Liver (tissue), 9 donors: ENCODE data around the gene SNX32. TPM values are rescaled to one million over a fixed set of nuclear protein-coding genes. Genes with fewer than 3 reads are reported as not detected.

Experiments used
- DNase-seq: peaks from one replicate; pipeline ENCODE4 v3.0.0-alpha.2; 2017; ENCODE audit warnings: low spot score
- H3K27ac ChIP-seq, 2 donors: one replicate each; pipeline ENCODE4 v1.7.0; 2013; ENCODE audit warnings: inconsistent platforms in 2 of 2, low read length in 2 of 2, control low read depth in 1 of 2, low read depth in 1 of 2, mild to moderate bottlenecking in 1 of 2
- H3K27me3 ChIP-seq, 4 donors: one replicate each; pipeline versions ENCODE4 v1.6.1 to v1.7.0; 2013; ENCODE audit warnings: low read length in 3 of 4, inconsistent platforms in 1 of 4, mild to moderate bottlenecking in 1 of 4, moderate library complexity in 1 of 4; ENCODE audit not compliant: control insufficient read depth in 4 of 4, insufficient read depth in 4 of 4
- H3K36me3 ChIP-seq, 4 donors: one replicate each; pipeline versions ENCODE4 v1.6.1 to v1.7.0; 2013; ENCODE audit warnings: low read length in 3 of 4, mild to moderate bottlenecking in 3 of 4, low read depth in 1 of 4, moderate library complexity in 1 of 4; ENCODE audit not compliant: control insufficient read depth in 4 of 4, insufficient read depth in 3 of 4
- H3K4me1 ChIP-seq, 4 donors: one replicate each; pipeline versions ENCODE4 v1.6.1 to v1.7.0; 2013; ENCODE audit warnings: low read length in 3 of 4, mild to moderate bottlenecking in 3 of 4, moderate library complexity in 1 of 4; ENCODE audit not compliant: control insufficient read depth in 4 of 4, insufficient read depth in 4 of 4
- H3K4me3 ChIP-seq, 3 donors: one replicate each; pipeline versions ENCODE4 v1.6.1 to v1.7.0; 2013; ENCODE audit warnings: low read length in 3 of 3, control low read depth in 1 of 3, low read depth in 1 of 3, mild to moderate bottlenecking in 1 of 3
- H3K9ac ChIP-seq, 2 donors: one replicate each; pipeline ENCODE4 v1.7.0; 2013; ENCODE audit warnings: low read length in 2 of 2, mild to moderate bottlenecking in 2 of 2, moderate library complexity in 2 of 2, control low read depth in 1 of 2, low read depth in 1 of 2
- H3K9me3 ChIP-seq, 4 donors: one replicate each; pipeline versions ENCODE4 v1.6.1 to v1.7.0; 2013; ENCODE audit warnings: low read length in 3 of 4; ENCODE audit not compliant: control insufficient read depth in 4 of 4
- ATF3 ChIP-seq: IDR thresholded peaks from 2 replicates; pipeline ENCODE4 v1.6.1; 2016; ENCODE audit warnings: antibody characterized with exemption
- EGR1 ChIP-seq, 2 donors: IDR thresholded peaks; 2 replicates each; pipeline ENCODE4 v1.6.1; 2016 to 2018; ENCODE audit warnings: antibody characterized with exemption in 2 of 2, low read depth in 2 of 2
- FOXA1 ChIP-seq: IDR thresholded peaks from 2 replicates; pipeline ENCODE4 v1.6.1; 2016; ENCODE audit warnings: antibody characterized with exemption
- FOXA2 ChIP-seq: IDR thresholded peaks from 2 replicates; pipeline ENCODE4 v1.6.1; 2016; ENCODE audit warnings: antibody characterized with exemption
- GABPA ChIP-seq, 2 donors: IDR thresholded peaks in 1 of 2; conservative IDR thresholded peaks in 1 of 2; 2 replicates each; pipeline ENCODE4 v1.6.1; 2016; ENCODE audit warnings: antibody characterized with exemption in 2 of 2, mild to moderate bottlenecking in 1 of 2, moderate library complexity in 1 of 2
- HNF4G ChIP-seq: IDR thresholded peaks from 2 replicates; pipeline ENCODE4 v1.6.1; 2016; ENCODE audit warnings: antibody characterized with exemption
- JUND ChIP-seq, 2 donors: IDR thresholded peaks; 2 replicates each; pipeline ENCODE4 v1.6.1; 2016; ENCODE audit warnings: antibody characterized with exemption in 2 of 2
- NR2F2 ChIP-seq: IDR thresholded peaks from 2 replicates; pipeline ENCODE4 v1.6.1; 2016; ENCODE audit warnings: antibody characterized with exemption
- RAD21 ChIP-seq, 2 donors: IDR thresholded peaks; 2 replicates each; pipeline ENCODE4 v1.6.1; 2016; ENCODE audit warnings: antibody characterized with exemption in 2 of 2, mild to moderate bottlenecking in 2 of 2
- REST ChIP-seq: IDR thresholded peaks from 2 replicates; pipeline ENCODE4 v1.6.1; 2016; ENCODE audit warnings: antibody characterized with exemption, mild to moderate bottlenecking
- RXRA ChIP-seq, 2 donors: IDR thresholded peaks; 2 replicates each; pipeline ENCODE4 v1.6.1; 2017 to 2018; ENCODE audit warnings: antibody characterized with exemption in 2 of 2, mild to moderate bottlenecking in 1 of 2
- SP1 ChIP-seq: IDR thresholded peaks from 2 replicates; pipeline ENCODE4 v1.6.1; 2018; ENCODE audit warnings: antibody characterized with exemption, mild to moderate bottlenecking
- TAF1 ChIP-seq: conservative IDR thresholded peaks from 2 replicates; pipeline ENCODE4 v1.6.1; 2016; ENCODE audit warnings: antibody characterized with exemption, mild to moderate bottlenecking
- YY1 ChIP-seq: IDR thresholded peaks from 2 replicates; pipeline ENCODE4 v1.6.1; 2016; ENCODE audit warnings: antibody characterized with exemption, mild to moderate bottlenecking
- WGBS: extraction: QIAGEN DNeasy Blood & Tissue Kit; methylation state at CpG from one replicate; pipeline ENCODE4 v1.1.7; 2013; 5-methylcytosine and 5-hydroxymethylcytosine counted together
- polyA plus RNA-seq, 2 donors: library from polyadenylated mRNA; stranded (reverse) in 1 of 2; unstranded in 1 of 2; fragments of 200-250 nt in 1 of 2; fragments of >200 nt in 1 of 2; fragmentation: Nextera tagmentation in 1 of 2; extraction: Ambion mirVana in 1 of 2; gene quantifications; one replicate each; pipeline versions ENCODE4 v1.2.1 to v1.2.3, GENCODE V29; 2013 to 2015
- total RNA-seq, 2 donors: library from RNA; depleted of rRNA; stranded (reverse); fragments of >200 nt; gene quantifications; one replicate each; pipeline ENCODE4 v1.2.3, GENCODE V29; 2014
- TF ChIP-seq, protein P1 (sequence below): fragments of 150-350 bp; IDR thresholded peaks from 2 replicates; pipeline ENCODE4 v1.5.1; 2017; ENCODE audit warnings: improper control_type of control experiment, low read depth, low read length; ENCODE audit not compliant: missing input control
- TF ChIP-seq, protein P2 (sequence below): IDR thresholded peaks from 2 replicates; pipeline ENCODE4 v1.6.1; 2016; ENCODE audit warnings: antibody characterized with exemption
- TF ChIP-seq, protein P3 (sequence below): IDR thresholded peaks from 2 replicates; pipeline ENCODE4 v1.6.1; 2016; ENCODE audit warnings: antibody characterized with exemption
- donor health status: healthy.
- donor health status: healthy.
- donor health status: healthy.
- donor health status: healthy.
- donor health status: healthy.

The SNX32 gene
- total and polyA plus RNA-seq, 4 donors, result under 0.01 to 0.38 (median 0.06) TPM

DNA sequence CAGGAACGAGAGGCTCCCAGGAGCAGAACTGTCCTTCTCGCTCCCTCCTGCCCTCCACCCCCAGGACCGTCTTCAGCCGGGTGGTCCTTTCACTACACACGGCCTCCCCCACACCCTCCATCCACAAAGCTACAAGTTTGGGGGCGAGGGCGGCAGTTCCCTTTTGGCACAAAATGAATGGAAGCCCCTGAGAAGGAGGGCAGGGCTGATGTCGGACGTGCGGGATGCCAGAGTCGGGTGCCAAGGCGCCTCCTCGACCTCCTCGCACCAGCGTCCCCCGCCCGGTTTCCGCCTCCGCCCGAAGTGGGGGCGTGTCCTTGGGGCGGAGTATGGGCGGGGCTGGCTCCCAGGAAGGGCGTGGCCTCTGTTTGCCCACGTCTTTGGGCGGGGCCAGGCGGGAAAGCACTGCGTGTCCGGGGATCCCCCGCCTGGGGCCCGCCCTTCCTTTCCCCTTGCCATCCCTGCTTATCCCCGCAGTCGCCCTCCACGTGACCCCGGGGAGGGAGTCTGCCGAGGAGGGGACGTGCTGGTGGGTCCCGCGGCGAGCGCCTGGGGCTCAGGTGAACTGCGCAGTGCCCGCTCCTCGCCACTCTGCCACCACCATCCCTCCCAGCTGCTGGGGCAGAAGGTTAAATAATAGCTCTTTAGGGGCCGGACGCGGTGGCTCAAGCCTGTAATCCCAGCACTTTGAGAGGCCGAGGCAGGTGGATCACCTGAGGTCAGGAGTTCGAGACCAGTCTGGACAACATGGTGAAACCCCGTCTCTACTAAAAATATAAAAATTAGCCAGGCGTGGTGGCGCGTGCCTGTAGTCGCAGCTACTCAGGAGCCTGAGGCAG is 39.8 kb downstream of the SNX32 start (continued):
- TF ChIP-seq, protein P1, sequence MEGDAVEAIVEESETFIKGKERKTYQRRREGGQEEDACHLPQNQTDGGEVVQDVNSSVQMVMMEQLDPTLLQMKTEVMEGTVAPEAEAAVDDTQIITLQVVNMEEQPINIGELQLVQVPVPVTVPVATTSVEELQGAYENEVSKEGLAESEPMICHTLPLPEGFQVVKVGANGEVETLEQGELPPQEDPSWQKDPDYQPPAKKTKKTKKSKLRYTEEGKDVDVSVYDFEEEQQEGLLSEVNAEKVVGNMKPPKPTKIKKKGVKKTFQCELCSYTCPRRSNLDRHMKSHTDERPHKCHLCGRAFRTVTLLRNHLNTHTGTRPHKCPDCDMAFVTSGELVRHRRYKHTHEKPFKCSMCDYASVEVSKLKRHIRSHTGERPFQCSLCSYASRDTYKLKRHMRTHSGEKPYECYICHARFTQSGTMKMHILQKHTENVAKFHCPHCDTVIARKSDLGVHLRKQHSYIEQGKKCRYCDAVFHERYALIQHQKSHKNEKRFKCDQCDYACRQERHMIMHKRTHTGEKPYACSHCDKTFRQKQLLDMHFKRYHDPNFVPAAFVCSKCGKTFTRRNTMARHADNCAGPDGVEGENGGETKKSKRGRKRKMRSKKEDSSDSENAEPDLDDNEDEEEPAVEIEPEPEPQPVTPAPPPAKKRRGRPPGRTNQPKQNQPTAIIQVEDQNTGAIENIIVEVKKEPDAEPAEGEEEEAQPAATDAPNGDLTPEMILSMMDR, result no peak
- peak; percentile 48 to 49 for TF ChIP-seq EGR1 (IDR thresholded peaks at IDR 0.05; ENCODE audit: low read depth in 2 of 2)
- no peak for TF ChIP-seq TAF1
- TF ChIP-seq JUND (IDR thresholded peaks at IDR 0.05), result no peak
- TF ChIP-seq ATF3, result no peak
- no peak for TF ChIP-seq RAD21 (IDR thresholded peaks at IDR 0.05)
- TF ChIP-seq, protein P2, sequence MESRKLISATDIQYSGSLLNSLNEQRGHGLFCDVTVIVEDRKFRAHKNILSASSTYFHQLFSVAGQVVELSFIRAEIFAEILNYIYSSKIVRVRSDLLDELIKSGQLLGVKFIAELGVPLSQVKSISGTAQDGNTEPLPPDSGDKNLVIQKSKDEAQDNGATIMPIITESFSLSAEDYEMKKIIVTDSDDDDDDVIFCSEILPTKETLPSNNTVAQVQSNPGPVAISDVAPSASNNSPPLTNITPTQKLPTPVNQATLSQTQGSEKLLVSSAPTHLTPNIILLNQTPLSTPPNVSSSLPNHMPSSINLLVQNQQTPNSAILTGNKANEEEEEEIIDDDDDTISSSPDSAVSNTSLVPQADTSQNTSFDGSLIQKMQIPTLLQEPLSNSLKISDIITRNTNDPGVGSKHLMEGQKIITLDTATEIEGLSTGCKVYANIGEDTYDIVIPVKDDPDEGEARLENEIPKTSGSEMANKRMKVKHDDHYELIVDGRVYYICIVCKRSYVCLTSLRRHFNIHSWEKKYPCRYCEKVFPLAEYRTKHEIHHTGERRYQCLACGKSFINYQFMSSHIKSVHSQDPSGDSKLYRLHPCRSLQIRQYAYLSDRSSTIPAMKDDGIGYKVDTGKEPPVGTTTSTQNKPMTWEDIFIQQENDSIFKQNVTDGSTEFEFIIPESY, result no peak
- TF ChIP-seq NR2F2, result peak; percentile 52
- TF ChIP-seq FOXA2, result no peak
- TF ChIP-seq YY1, result peak; percentile 33

- H3K36me3 ChIP-seq, result peaks cover 2 to 11% (median 3%) of the 10 kb centered on the region in 4 donors
- WGBS, result 59% methylated on average over 7 of the region's 7 CpGs
- H3K4me1 ChIP-seq, result peaks cover 0 to 3% (median 0%) of the 10 kb centered on the region in 4 donors
- no peak within 1 kb of the TSS for H3K27ac ChIP-seq
- TF ChIP-seq EGR1 (IDR thresholded peaks at IDR 0.05; ENCODE audit: low read depth in 2 of 2) (no peak), GABPA (IDR thresholded peaks at IDR 0.05 in 1 of 2, conservative IDR thresholded peaks at IDR 0.05 in 1 of 2) (no peak), ATF3 (no peak), NR2F2 (no peak), SP1 (no peak), FOXA2 (no peak), RXRA (IDR thresholded peaks at IDR 0.05) (no peak), RAD21 (IDR thresholded peaks at IDR 0.05) (no peak), REST (no peak), FOXA1 (no peak), HNF4G (no peak), TAF1 (no peak), JUND (IDR thresholded peaks at IDR 0.05) (no peak)
- TF ChIP-seq, protein P2, result no peak
- TF ChIP-seq, protein P1, result no peak
- TF ChIP-seq, protein P3, sequence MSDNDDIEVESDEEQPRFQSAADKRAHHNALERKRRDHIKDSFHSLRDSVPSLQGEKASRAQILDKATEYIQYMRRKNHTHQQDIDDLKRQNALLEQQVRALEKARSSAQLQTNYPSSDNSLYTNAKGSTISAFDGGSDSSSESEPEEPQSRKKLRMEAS, result no peak
- H3K4me3 ChIP-seq, result peak within 1 kb of the TSS in 1 of 3 donors; percentile 6
- H3K9me3 ChIP-seq, result no peaks in the 10 kb centered on the region
- no peaks in the 10 kb centered on the region for H3K27me3 ChIP-seq
- no peak for DNase-seq
- no peak within 1 kb of the TSS for H3K9ac ChIP-seq
Measured at GRCh38 chr11:65879617-65880016, 45.9 kb downstream of the SNX32 start, which contains the start of gene CTSW. CTSW (plus strand) TSS chr11:65879837; CDS start chr11:65879855, 18 bp downstream.
